ENCODE measurements around the gene DCDC2C. TPM values are rescaled to one million over a fixed set of nuclear protein-coding genes. Genes with fewer than 3 reads are reported as not detected.

DCDC2C gene
- not detected for polyA plus RNA-seq (2012; ENCODE audit: insufficient read length, low read depth)

GRCh38 chr2:3703236-3703756 lies at the start of gene DCDC2C:
TSS of gene DCDC2C (plus strand) at chr2:3703575. CDS start at chr2:3703752, 177 bp downstream.
- TF ChIP-seq, protein P1, sequence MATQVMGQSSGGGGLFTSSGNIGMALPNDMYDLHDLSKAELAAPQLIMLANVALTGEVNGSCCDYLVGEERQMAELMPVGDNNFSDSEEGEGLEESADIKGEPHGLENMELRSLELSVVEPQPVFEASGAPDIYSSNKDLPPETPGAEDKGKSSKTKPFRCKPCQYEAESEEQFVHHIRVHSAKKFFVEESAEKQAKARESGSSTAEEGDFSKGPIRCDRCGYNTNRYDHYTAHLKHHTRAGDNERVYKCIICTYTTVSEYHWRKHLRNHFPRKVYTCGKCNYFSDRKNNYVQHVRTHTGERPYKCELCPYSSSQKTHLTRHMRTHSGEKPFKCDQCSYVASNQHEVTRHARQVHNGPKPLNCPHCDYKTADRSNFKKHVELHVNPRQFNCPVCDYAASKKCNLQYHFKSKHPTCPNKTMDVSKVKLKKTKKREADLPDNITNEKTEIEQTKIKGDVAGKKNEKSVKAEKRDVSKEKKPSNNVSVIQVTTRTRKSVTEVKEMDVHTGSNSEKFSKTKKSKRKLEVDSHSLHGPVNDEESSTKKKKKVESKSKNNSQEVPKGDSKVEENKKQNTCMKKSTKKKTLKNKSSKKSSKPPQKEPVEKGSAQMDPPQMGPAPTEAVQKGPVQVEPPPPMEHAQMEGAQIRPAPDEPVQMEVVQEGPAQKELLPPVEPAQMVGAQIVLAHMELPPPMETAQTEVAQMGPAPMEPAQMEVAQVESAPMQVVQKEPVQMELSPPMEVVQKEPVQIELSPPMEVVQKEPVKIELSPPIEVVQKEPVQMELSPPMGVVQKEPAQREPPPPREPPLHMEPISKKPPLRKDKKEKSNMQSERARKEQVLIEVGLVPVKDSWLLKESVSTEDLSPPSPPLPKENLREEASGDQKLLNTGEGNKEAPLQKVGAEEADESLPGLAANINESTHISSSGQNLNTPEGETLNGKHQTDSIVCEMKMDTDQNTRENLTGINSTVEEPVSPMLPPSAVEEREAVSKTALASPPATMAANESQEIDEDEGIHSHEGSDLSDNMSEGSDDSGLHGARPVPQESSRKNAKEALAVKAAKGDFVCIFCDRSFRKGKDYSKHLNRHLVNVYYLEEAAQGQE (IDR thresholded peaks at IDR 0.05; ENCODE audit: insufficient read depth in 1 of 2, low read depth in 2 of 2, low read length in 2 of 2), result no peak
- no peak for TF ChIP-seq SIN3A (IDR thresholded peaks at IDR 0.05; ENCODE audit: borderline replicate concordance, insufficient read depth, low read length)
- no peak for TF ChIP-seq TAF1 (IDR thresholded peaks at IDR 0.05; ENCODE audit: borderline replicate concordance, insufficient read depth, low read length)
- no peak for TF ChIP-seq POLR2AphosphoS5 (IDR thresholded peaks at IDR 0.05; ENCODE audit: low read depth, low read length)
- no peak for TF ChIP-seq FOXP2 (optimal IDR thresholded peaks at IDR 0.05; ENCODE audit: borderline replicate concordance, extremely low read depth, extremely low read length, insufficient read depth)

DNA sequence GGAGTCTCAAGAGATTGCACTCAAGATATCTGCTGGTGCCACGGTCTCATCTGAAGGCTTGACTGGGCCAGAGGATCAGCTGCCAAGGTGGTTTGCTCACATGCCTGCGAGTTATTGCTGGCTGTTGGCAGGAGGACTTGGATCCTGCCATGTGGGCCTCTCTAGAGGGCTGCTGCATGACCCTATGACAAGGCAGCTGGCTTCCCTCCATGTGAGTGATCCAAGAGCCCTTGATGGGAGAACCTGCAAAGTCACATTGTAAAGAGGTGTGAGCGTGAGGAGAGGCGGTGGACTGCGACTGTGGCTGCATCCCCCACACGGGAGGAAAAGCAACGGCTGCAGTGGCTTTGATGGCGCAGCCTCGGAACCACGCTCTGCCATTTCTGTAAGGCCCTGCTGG lies 49.4 kb upstream of the DCDC2C start:
- no peak for TF ChIP-seq POLR2AphosphoS5 (IDR thresholded peaks at IDR 0.05; ENCODE audit: low read depth, low read length)
- TF ChIP-seq, protein P1 (IDR thresholded peaks at IDR 0.05; ENCODE audit: insufficient read depth in 1 of 2, low read depth in 2 of 2, low read length in 2 of 2), result no peak

DNA sequence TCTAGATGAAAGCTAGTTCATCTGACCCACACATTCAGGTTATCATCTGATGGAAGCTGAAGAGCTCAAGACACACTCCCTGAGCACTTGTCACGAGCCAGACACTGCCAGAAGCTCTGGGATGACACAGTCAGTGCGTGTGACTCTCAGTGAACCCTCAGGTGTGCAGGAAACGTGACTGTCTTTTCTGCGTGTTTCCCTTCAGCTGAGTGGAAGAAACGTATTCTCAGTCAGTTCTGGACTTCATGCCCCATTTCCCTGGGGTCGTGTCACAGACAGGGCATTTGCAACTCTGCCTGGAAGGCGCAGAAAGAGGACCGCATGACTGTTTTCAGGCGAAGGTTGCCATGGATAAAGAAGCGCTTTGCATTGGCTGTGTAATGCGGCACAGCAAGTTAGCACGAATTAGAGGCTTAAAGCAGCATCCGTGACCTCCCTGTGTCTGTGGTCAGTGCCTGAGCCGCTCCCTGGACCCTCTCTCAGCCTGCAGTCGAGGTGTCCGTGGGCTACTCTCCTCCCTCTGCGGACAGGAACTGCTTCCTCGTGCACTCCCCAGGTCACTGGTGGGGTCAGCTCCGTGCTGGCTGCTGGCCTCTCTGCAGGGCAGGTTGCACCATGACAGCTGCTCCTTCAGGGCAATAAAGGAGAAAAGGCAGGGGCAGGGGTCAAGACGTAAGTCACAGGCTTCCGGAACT lies 48.7 kb upstream of the DCDC2C start:
- TF ChIP-seq TAF1 (IDR thresholded peaks at IDR 0.05; ENCODE audit: borderline replicate concordance, insufficient read depth, low read length), result no peak
- no peak for TF ChIP-seq SIN3A (IDR thresholded peaks at IDR 0.05; ENCODE audit: borderline replicate concordance, insufficient read depth, low read length)
- TF ChIP-seq POLR2AphosphoS5 (IDR thresholded peaks at IDR 0.05; ENCODE audit: low read depth, low read length), result no peak
- TF ChIP-seq, protein P1 (IDR thresholded peaks at IDR 0.05; ENCODE audit: insufficient read depth in 1 of 2, low read depth in 2 of 2, low read length in 2 of 2), result no peak

- TF ChIP-seq TAF1 (IDR thresholded peaks at IDR 0.05; ENCODE audit: borderline replicate concordance, insufficient read depth, low read length), result no peak
- TF ChIP-seq SIN3A (IDR thresholded peaks at IDR 0.05; ENCODE audit: borderline replicate concordance, insufficient read depth, low read length), result no peak
- no peak for TF ChIP-seq FOXP2 (optimal IDR thresholded peaks at IDR 0.05; ENCODE audit: borderline replicate concordance, extremely low read depth, extremely low read length, insufficient read depth)
- no peak for TF ChIP-seq POLR2AphosphoS5 (IDR thresholded peaks at IDR 0.05; ENCODE audit: low read depth, low read length)
- TF ChIP-seq, protein P1 (IDR thresholded peaks at IDR 0.05; ENCODE audit: insufficient read depth in 1 of 2, low read depth in 2 of 2, low read length in 2 of 2), result no peak
Measured at GRCh38 chr2:3655871-3656761, 47.3 kb upstream of the DCDC2C start.

Measured in PFSK-1 (cell line).